C4-2B (cell line): ENCODE results near the gene FAM20A.
"Not testable (repeated sequence)": the region's sequence is repeated elsewhere in the genome, so short reads cannot be mapped to it uniquely, and the experiment has no call there.

Experiments
- H3K27ac ChIP-seq: fragments of 450-650 bp; 2 replicates; pipeline ENCODE4 v1.5.1; 2017
- CTCF ChIP-seq: fragments of 450-650 bp; conservative IDR thresholded peaks from 2 replicates; pipeline ENCODE4 v1.5.1; 2017; ENCODE audit warnings: mild to moderate bottlenecking
- ZFX ChIP-seq: fragments of 450-650 bp; IDR thresholded peaks from 2 replicates; pipeline ENCODE4 v1.6.1; 2017

FAM20A gene

DNA sequence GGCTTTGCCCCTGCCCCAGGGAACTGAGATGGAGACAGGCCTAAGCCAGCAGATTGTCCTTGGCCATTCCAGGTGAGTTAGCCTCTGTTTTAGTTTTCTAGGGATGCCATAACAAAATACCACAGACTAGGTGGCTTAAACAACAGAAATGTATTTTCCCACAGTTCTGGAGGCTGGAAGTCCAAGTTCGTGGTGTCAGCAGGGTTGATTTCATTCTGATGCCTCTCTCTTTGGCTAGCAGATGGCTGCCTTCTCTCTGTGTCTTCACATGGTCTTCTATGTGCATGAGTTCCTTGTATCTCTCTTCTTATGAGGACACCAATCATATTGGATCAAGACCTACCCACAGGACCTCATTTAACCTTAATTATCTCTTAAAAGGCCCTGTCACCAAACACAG, 12.8 kb downstream of the FAM20A start:
- TF ChIP-seq CTCF (no peak), ZFX (no peak)
- no peak overlapping the region for H3K27ac ChIP-seq

- TF ChIP-seq ZFX (no peak), CTCF (no peak)
- H3K27ac ChIP-seq, result no peak overlapping the region
Measured at GRCh38 chr17:68587847-68588246, 13.3 kb downstream of the FAM20A start.

DNA sequence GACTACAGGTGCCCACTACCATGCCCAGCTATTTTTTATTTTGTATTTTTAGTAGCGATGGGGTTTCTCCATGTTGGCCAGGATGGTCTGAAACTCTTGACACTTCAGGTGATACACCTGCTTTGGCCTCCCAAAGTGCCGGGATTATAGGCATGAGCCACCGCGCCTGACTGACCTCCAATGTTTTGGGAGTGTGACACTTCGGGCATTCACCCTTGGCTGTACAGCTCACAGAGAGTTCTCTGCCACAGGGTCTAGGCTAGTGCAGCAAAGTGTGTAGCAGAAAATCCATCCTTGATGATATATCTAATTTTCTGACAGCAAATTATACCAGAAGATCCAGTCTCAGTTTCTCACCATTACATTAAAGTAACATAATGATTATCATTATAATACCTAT, 14.1 kb downstream of the FAM20A start:
- TF ChIP-seq ZFX (no peak), CTCF (no peak)
- no peak overlapping the region for H3K27ac ChIP-seq

DNA sequence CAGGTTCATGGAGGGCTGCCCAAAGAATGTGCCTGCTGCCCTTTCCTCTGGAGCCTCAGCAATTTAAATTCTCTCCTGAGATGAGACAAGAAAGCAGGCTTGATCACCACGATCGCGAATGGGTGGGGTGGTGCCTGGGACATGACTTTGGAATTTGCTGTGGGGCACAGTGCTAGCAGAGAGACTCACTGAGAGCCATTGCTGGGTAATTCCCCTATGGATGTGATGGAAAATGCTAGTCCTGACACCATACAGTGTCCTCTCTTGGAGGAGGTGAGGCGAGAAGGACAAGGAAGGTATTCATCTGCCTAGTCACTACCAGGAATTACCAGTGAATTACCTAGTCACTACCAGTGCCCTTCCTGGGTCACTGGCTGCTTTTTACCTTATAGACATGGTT, 15.5 kb downstream of the FAM20A start:
- no peak overlapping the region for H3K27ac ChIP-seq
- TF ChIP-seq ZFX, result no peak

- H3K27ac ChIP-seq, result no peak overlapping the region
- TF ChIP-seq ZFX, result no peak
- TF ChIP-seq CTCF, result no peak
Measured at GRCh38 chr17:68584581-68585303, 16.4 kb downstream of the FAM20A start.

DNA sequence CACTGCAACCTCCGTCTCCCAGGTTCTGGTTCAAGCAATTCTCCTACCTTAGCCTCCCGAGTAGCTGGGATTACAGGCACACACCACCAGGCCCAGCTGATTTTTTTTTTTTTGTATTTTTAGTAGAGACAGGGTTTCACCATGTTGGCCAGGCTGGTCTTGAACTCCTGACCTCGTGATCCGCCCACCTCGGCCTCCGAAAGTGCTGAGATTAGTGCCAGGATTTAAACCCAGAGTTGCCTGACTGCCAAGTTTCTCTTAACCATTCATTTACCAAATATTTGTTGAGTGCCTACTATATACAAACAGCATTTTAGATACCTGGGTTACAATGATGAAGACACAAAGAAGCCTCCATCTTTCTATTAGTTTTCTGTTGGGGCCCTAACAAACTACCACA, 18.3 kb downstream of the FAM20A start:
- H3K27ac ChIP-seq, result not testable (repeated sequence)

GRCh38 chr17:68581863-68582645, 19.1 kb downstream of the FAM20A start:
- no peak overlapping the region for H3K27ac ChIP-seq
- no peak for TF ChIP-seq CTCF
- TF ChIP-seq ZFX, result no peak

- TF ChIP-seq CTCF, result no peak
- TF ChIP-seq ZFX, result no peak
- H3K27ac ChIP-seq, result no peak overlapping the region
Measured at GRCh38 chr17:68580236-68580770, 20.9 kb downstream of the FAM20A start.
